Thymus (tissue), 11 donors: ENCODE measurements around the gene ABCC6. TPM values are rescaled to one million over a fixed set of nuclear protein-coding genes. Genes with fewer than 3 reads are reported as not detected.
"Not testable (repeated sequence)": the region's sequence is repeated elsewhere in the genome, so short reads cannot be mapped to it uniquely, and the experiment has no call there.

ENCODE experiments used
- DNase-seq, 9 donors: peaks; one replicate each; pipeline ENCODE4 v3.0.0-alpha.2; 2013; ENCODE audit warnings: low spot score in 9 of 9, low read depth in 6 of 9, missing footprints in 1 of 9
- H3K27ac ChIP-seq, 2 donors: one replicate each; pipeline ENCODE4 v1.5.1; 2013; ENCODE audit warnings: control low read depth in 1 of 2, low read depth in 1 of 2, low read length in 1 of 2, mild to moderate bottlenecking in 1 of 2, moderate library complexity in 1 of 2
- H3K27me3 ChIP-seq, 2 donors: one replicate each; pipeline ENCODE4 v1.5.1; 2013; ENCODE audit warnings: low read length in 1 of 2; ENCODE audit not compliant: control insufficient read depth in 2 of 2, insufficient read depth in 1 of 2
- H3K36me3 ChIP-seq, 2 donors: one replicate each; pipeline ENCODE4 v1.5.1; 2013; ENCODE audit warnings: low read length in 1 of 2, mild to moderate bottlenecking in 1 of 2, moderate library complexity in 1 of 2; ENCODE audit not compliant: control insufficient read depth in 2 of 2, insufficient read depth in 2 of 2
- H3K4me1 ChIP-seq, 2 donors: one replicate each; pipeline ENCODE4 v1.5.1; 2013; ENCODE audit warnings: low read length in 2 of 2; ENCODE audit not compliant: control insufficient read depth in 2 of 2, insufficient read depth in 2 of 2
- H3K4me3 ChIP-seq, 2 donors: one replicate each; pipeline ENCODE4 v1.5.1; 2013; ENCODE audit warnings: low read length in 2 of 2, control low read depth in 1 of 2, mild to moderate bottlenecking in 1 of 2
- H3K9me3 ChIP-seq, 2 donors: one replicate each; pipeline ENCODE4 v1.5.1; 2013; ENCODE audit warnings: low read length in 1 of 2, mild to moderate bottlenecking in 1 of 2; ENCODE audit not compliant: control insufficient read depth in 2 of 2, insufficient read depth in 1 of 2
- WGBS: extraction: QIAGEN DNeasy Blood & Tissue Kit; methylation state at CpG from one replicate; pipeline ENCODE4 v1.1.7; 2013; 5-methylcytosine and 5-hydroxymethylcytosine counted together
- polyA plus RNA-seq: library from polyadenylated mRNA; stranded (reverse); fragments of 200-250 nt; gene quantifications from one replicate; pipeline ENCODE4 v1.2.3, GENCODE V29; 2013
- total RNA-seq: library from RNA; stranded (reverse); fragments of 120-200 nt; gene quantifications from one replicate; pipeline ENCODE4 v1.2.4, GENCODE V29; 2013
- donor health status: healthy.

Gene ABCC6
- total and polyA plus RNA-seq, 2 donors = 0.09 to 0.62 TPM

DNA sequence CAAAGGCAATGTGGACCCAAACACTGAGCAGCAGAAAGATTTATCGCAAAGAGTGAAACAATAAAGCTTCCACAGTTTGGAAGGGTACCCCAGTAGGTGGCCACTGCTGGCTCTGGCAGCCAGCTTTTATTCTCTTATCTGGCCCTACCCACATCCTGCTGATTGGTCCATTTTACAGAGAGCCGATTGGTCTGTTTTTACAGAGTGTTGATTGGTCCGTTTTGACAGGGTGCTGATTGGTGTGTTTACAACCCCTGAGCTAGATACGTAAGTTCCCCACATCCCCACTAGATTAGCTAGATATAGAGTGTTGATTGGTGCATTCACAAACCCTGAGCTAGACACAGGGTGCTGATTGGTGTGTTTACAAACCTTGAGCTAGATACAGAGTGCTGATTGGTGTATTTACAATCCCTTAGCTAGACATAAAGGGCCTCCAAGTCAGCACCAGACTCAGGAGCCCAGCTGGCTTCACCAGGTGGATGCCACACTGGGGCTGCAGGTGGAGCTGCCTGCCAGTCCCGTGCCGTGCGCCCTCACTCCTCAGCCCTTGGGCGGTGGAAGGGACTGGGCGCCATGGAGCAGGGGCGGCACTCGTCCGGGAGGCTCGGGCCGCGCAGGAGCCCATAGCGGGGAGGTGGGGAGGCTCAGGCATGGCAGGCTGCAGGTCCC, 119.0 kb downstream of the ABCC6 start:
- H3K27me3 ChIP-seq, H3K4me3 ChIP-seq, H3K27ac ChIP-seq, H3K9me3 ChIP-seq, H3K4me1 ChIP-seq, DNase-seq: not testable (repeated sequence)
- H3K36me3 ChIP-seq = peaks cover 52 to 78% of the 10 kb centered on the region in 2 donors
- 95% methylated on average over 16 of the region's 16 CpGs for WGBS

DNA sequence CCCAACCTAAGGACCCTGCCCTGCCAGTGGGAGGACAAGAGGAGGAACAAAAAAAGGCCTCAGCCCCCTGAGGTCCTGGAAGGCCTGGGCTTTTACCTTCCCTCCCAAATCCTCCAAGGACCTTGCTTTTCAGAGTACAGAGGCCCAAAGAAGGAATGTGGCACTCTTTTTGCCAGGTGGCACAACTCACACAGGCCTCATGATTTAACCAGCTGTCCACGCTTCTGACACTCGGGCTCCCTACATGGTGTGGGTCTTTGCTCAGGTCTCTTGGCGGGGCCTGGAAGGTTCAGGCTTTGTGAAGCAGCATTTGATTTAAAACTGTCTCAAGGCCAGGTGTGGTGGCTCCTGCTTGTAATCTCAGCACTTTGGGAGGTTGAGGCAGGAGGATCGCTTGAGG, 120.6 kb downstream of the ABCC6 start:
- Histone ChIP-seq H3K27ac (no peak overlapping the region), H3K9me3 (no peaks in the 10 kb centered on the region), H3K36me3 (peaks cover 52 to 79% of the 10 kb centered on the region in 2 donors), H3K4me1 (no peaks in the 10 kb centered on the region), H3K4me3 (no peak overlapping the region), H3K27me3 (no peaks in the 10 kb centered on the region)
- no peak for DNase-seq
- WGBS = 99% methylated on average over 4 of the region's 4 CpGs

DNA sequence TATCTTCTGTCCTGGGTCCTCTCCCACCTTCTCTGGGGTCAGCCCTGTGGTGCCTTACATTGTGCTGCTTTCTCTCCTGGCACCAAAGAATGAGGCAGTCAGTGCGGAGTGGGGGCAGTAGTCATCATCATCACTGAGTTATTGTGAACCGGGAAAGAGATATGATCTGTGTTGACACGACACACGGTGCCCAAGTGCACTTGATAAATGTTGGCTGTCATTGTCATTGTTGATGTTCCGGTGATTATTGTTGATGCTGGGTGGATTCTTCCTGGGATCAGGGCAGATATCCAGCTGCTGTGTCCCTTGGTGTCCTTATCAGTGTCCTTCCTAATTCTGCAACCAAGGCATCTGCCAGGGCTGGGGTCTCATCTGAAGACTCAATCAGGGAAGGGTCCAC, 121.7 kb downstream of the ABCC6 start:
- peaks cover 57 to 81% of the 10 kb centered on the region in 2 donors for H3K36me3 ChIP-seq
- H3K27ac ChIP-seq = no peak overlapping the region

DNA sequence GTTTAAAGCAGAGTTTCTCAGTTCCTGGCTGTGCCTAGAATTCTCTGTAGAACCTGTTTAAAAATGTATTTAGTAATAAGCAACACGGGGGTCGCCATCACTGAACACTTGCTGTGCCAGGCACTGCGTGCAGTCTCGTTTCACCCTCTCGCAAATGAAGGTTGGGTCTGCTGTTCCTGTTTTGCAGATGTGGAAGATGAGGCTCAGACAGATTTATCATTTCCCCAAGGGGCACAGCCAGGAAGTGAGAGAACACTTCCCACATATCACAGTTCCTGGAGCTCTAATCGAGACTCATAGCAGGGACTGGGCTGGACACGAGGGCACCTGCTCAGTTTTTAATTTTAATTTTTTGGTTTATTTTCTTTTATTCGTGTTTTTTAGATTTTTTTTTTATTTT, 122.7 kb downstream of the ABCC6 start:
- no peaks in the 10 kb centered on the region for H3K27me3 ChIP-seq
- 88% methylated on average over 8 of the region's 8 CpGs for WGBS
- H3K4me1 ChIP-seq = peaks cover 0 to 6% of the 10 kb centered on the region in 2 donors
- DNase-seq = no peak
- H3K36me3 ChIP-seq = peaks cover 59 to 77% of the 10 kb centered on the region in 2 donors
- H3K27ac ChIP-seq = no peak overlapping the region
- no peak overlapping the region for H3K4me3 ChIP-seq
- no peaks in the 10 kb centered on the region for H3K9me3 ChIP-seq

More for the DNA sequence above, 121.7 kb downstream of the ABCC6 start:
- WGBS = 98% methylated on average over 5 of the region's 5 CpGs
- Histone ChIP-seq H3K4me1 (no peaks in the 10 kb centered on the region), H3K4me3 (no peak overlapping the region), H3K9me3 (no peaks in the 10 kb centered on the region), H3K27me3 (no peaks in the 10 kb centered on the region)
- no peak for DNase-seq

DNA sequence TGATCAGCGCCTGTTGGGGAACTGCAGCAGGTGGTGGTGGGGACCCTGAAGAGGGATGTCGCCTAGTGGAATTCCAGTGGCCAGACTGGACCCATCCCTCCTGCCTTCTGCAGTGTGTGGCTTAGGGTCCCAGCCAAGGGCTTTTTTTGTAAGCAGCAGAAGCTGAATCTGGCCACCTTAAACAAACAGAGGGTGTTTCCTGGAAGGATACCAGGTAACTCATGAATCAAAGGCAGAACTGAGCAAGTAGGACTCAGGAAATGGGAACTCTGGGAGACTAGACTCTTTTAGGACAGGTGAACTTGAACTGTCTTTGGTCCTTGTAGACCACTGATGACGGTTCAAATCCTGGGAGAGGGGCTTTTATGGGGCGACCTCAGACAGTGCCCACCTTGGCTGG, 124.0 kb downstream of the ABCC6 start:
- Histone ChIP-seq H3K4me1 (peaks cover 0 to 6% of the 10 kb centered on the region in 2 donors), H3K9me3 (no peaks in the 10 kb centered on the region), H3K36me3 (peaks cover 54 to 69% of the 10 kb centered on the region in 2 donors), H3K27ac (no peak overlapping the region), H3K4me3 (no peak overlapping the region), H3K27me3 (no peaks in the 10 kb centered on the region)
- 98% methylated on average over 4 of the region's 4 CpGs for WGBS
- no peak for DNase-seq

Other genes starting within 250 kb of the ABCC6 start
- 9.5 TPM for gene NOMO3, start 9.0 kb upstream of the ABCC6 start, total RNA-seq
- gene NOMO3, start 9.0 kb upstream of the ABCC6 start, polyA plus RNA-seq = 5.5 TPM
- 2.3 TPM for gene NPIPA7, start 155.6 kb upstream of the ABCC6 start, total RNA-seq
- 32.5 TPM for gene NPIPA7, start 155.6 kb upstream of the ABCC6 start, polyA plus RNA-seq